Endothelial cell of umbilical vein (primary cell): ENCODE results near the gene SH3BGRL2. TPM values are rescaled to one million over a fixed set of nuclear protein-coding genes. Genes with fewer than 3 reads are reported as not detected.

Experiments
- BruUV-seq: library from RNA; stranded (reverse); fragments of 400-500 nt; replicated peaks from 2 replicates; lab custom pipeline; 2021; lab: Mats Ljungman, UMichigan
- CTCF ChIA-PET: fragments of 300-600, 350-600 bp; sonication (Branson Sonifier 250); formaldehyde crosslinking; loops from one replicate; lab custom pipeline; 2021; ENCODE audit warnings: antibody characterized with exemption, inconsistent platforms; lab: Charles Lee
- POLR2A ChIA-PET: fragments of 300-600, 350-600 bp; sonication (Branson Sonifier 250); formaldehyde crosslinking; loops from one replicate; lab custom pipeline; 2021; ENCODE audit warnings: antibody characterized with exemption, inconsistent platforms; lab: Charles Lee
- DNase-seq: peaks from one replicate; pipeline ENCODE4 v3.0.0-alpha.2; 2011; ENCODE audit warnings: low read depth, low spot score
- FAIRE-seq: peaks from 2 replicates; lab custom pipeline; 2011; peaks lifted over from hg19 to GRCh38; lab: Jason Lieb, UNC
- H2AFZ ChIP-seq: 2 replicates; pipeline ENCODE4 v1.6.0; 2012; ENCODE audit warnings: low read depth, low read length, control low read depth, inconsistent platforms
- H3K27ac ChIP-seq: 2 replicates; pipeline ENCODE4 v1.5.1; 2011; ENCODE audit warnings: low read depth, mild to moderate bottlenecking, control low read depth, low read length, moderate library complexity; ENCODE audit not compliant: insufficient read depth
- H3K27me3 ChIP-seq, 2 experiments: 2 replicates each; pipeline versions ENCODE4 v1.6.0 to v1.6.1; 2011; ENCODE audit warnings: low read length in 2 of 2, mixed read lengths in 1 of 2; ENCODE audit not compliant: control insufficient read depth in 2 of 2, insufficient read depth in 2 of 2
- H3K36me3 ChIP-seq, 2 experiments: 2 replicates in 1 of 2; 3 replicates in 1 of 2; pipeline ENCODE4 v1.5.1; 2011; ENCODE audit warnings: low read length in 2 of 2, mild to moderate bottlenecking in 1 of 2, moderate library complexity in 1 of 2; ENCODE audit not compliant: control insufficient read depth in 2 of 2, insufficient read depth in 2 of 2; ENCODE audit errors: extremely low read depth in 1 of 2
- H3K4me1 ChIP-seq: 3 replicates; pipeline ENCODE4 v1.5.1; 2011; ENCODE audit warnings: mild to moderate bottlenecking, low read length; ENCODE audit not compliant: control insufficient read depth, insufficient read depth; ENCODE audit errors: extremely low read depth
- H3K4me2 ChIP-seq: 2 replicates; pipeline ENCODE4 v1.6.1; 2011; ENCODE audit warnings: low read length, control low read depth, mixed read lengths; ENCODE audit not compliant: insufficient read depth
- H3K4me3 ChIP-seq, 3 experiments: fragments of 200-600 bp in 1 of 3; sonication (generic), shearing (Covaris generic) in 1 of 3; replicated peaks in 1 of 3; 2 replicates each; pipeline ENCODE4 v1.5.1; 2011 to 2016; ENCODE audit warnings: control low read depth in 3 of 3, low read length in 3 of 3, mild to moderate bottlenecking in 2 of 3, inconsistent platforms in 1 of 3, low read depth in 1 of 3, moderate library complexity in 1 of 3; ENCODE audit not compliant: insufficient read depth in 1 of 3
- H3K79me2 ChIP-seq: 2 replicates; pipeline ENCODE4 v1.6.0; 2012; ENCODE audit warnings: low read length, inconsistent platforms; ENCODE audit not compliant: control insufficient read depth, insufficient read depth
- H3K9ac ChIP-seq: replicated peaks from 2 replicates; pipeline ENCODE3; 2011; ENCODE audit warnings: low read length, control low read depth; ENCODE audit not compliant: insufficient read depth; ENCODE audit errors: extremely low read depth
- H3K9me1 ChIP-seq: replicated peaks from 3 replicates; pipeline ENCODE4 v1.6.0; 2011; ENCODE audit warnings: mild to moderate bottlenecking, low read length; ENCODE audit not compliant: control insufficient read depth, insufficient read depth; ENCODE audit errors: extremely low read depth
- H3K9me3 ChIP-seq: replicated peaks from 2 replicates; pipeline ENCODE4 v1.5.1; 2012; ENCODE audit warnings: low read length, inconsistent platforms; ENCODE audit not compliant: control insufficient read depth, insufficient read depth
- H4K20me1 ChIP-seq: replicated peaks from 2 replicates; pipeline ENCODE3; 2011; ENCODE audit warnings: mild to moderate bottlenecking, low read length; ENCODE audit not compliant: control insufficient read depth, insufficient read depth; ENCODE audit errors: extremely low read depth
- EZH2 ChIP-seq: IDR thresholded peaks from 2 replicates; pipeline ENCODE4 v1.6.1; 2012; ENCODE audit warnings: borderline replicate concordance, low read depth, mild to moderate bottlenecking, moderate library complexity, low read length, inconsistent platforms; ENCODE audit not compliant: severe bottlenecking
- FOS ChIP-seq: IDR thresholded peaks from 2 replicates; pipeline ENCODE4 v1.6.1; 2011; ENCODE audit warnings: mild to moderate bottlenecking, low read length, moderate library complexity, borderline replicate concordance; ENCODE audit not compliant: insufficient read depth
- GATA2 ChIP-seq: IDR thresholded peaks from 2 replicates; pipeline ENCODE4 v1.7.0; 2011; ENCODE audit warnings: low read depth, mild to moderate bottlenecking, moderate library complexity, mixed read lengths, low read length; ENCODE audit not compliant: insufficient read length, insufficient read depth
- JUN ChIP-seq: IDR thresholded peaks from 2 replicates; pipeline ENCODE4 v1.6.1; 2011; ENCODE audit warnings: borderline replicate concordance, low read depth; ENCODE audit not compliant: insufficient read length, insufficient read depth
- MYC ChIP-seq: IDR thresholded peaks from one replicate; pipeline ENCODE4 v1.6.1; 2011; ENCODE audit warnings: mild to moderate bottlenecking, low read depth, low read length
- POLR2A ChIP-seq: IDR thresholded peaks from 2 replicates; pipeline ENCODE4 v1.6.1; 2012; ENCODE audit warnings: low read depth, mild to moderate bottlenecking, control low read depth, low read length
- POLR2AphosphoS5 ChIP-seq: IDR thresholded peaks from 2 replicates; pipeline ENCODE4 v1.6.1; 2012; ENCODE audit warnings: low read depth, mild to moderate bottlenecking, control low read depth, low read length, moderate library complexity; ENCODE audit not compliant: insufficient read depth
- dilution Hi-C: fragments of 300-500 bp; cut with MboI; formaldehyde crosslinking; loops from one replicate; pipeline ENCODE4 v1.15.0; 2019; ENCODE audit warnings: low sequenced_read_pairs; ENCODE audit not compliant: extremely low pct_ligation_motif_present
- intact Hi-C: fragments of 100-400 bp; cut with micrococcal nuclease; formaldehyde crosslinking; loops from one replicate; pipeline ENCODE4 v1.10.0; 2022
- polyA plus RNA-seq, 4 experiments: library from polyadenylated mRNA; depleted of rRNA in 3 of 4; stranded (reverse) in 3 of 4; unstranded in 1 of 4; fragments of >200 nt; gene quantifications; 2 replicates each; pipeline versions ENCODE4 v1.2.1 to v1.2.3, GENCODE V29; 2011 to 2012; ENCODE audit warnings: missing spikeins in 1 of 4
- total RNA-seq: library from RNA; stranded (reverse); gene quantifications from 2 replicates; pipeline ENCODE4 v1.2.3, GENCODE V29; 2021
- TF ChIP-seq, protein P1 (sequence below): IDR thresholded peaks from 2 replicates; pipeline ENCODE4 v1.6.1; 2011; ENCODE audit not compliant: insufficient read depth, insufficient read length
- TF ChIP-seq, protein P2 (sequence below), 2 donors: IDR thresholded peaks; 1 replicate in 1 of 2; 2 replicates in 1 of 2; pipeline ENCODE4 v1.5.1; 2011; ENCODE audit warnings: low read length in 2 of 2, mild to moderate bottlenecking in 2 of 2, moderate library complexity in 2 of 2, control low read depth in 1 of 2, inconsistent platforms in 1 of 2, low read depth in 1 of 2; ENCODE audit not compliant: insufficient read depth in 1 of 2; ENCODE audit errors: extremely low read depth in 1 of 2

SH3BGRL2 gene
- total and polyA plus RNA-seq, 2 donors (not counting 3 experiments of a cell fraction or from before 2014, with no cell fraction given): 3.2 to 10.7 TPM

DNA sequence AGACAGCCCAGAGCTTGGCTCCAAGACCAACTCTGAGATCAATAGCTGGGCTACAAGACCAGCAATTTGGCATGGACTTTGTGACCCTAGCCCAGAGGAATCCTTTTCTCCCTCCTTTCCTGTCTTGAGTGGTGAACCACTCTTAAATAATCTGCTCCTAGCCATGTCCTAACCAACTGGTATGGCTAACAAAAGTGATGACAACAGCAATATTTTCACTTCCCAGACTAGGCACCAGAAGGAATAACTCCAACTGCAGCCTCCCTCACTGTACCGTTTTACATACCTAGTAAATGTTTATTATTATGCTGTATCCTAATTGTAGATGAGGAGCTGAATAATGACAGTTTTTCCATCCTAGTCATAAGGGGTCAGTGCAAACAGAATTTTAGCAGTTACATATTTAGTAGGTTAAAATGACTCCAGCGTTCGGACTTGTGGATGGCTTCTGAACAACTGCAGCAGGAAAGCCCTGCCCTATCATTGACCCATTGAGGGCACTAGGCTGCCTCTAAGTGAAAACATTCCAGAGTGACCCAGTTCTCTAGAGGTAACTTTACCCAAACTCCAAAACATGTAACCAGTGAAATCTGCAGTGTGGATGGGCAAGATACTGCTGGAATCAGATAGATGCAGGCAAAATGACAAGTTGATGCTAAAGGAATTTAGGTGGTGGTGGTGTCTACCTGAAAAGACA lies 77.1 kb downstream of the SH3BGRL2 start:
- ChIA-PET CTCF (interaction anchor here (1.5 kb wide), 1 partner anchor 138 kb away, joined by 6 read pairs; no protein-coding TSS in a partner anchor), POLR2A (no interaction called here)
- H3K9me1 ChIP-seq: no peaks in the 10 kb centered on the region
- DNase-seq (no peak), FAIRE-seq (no peak)
- H3K4me3 ChIP-seq: no peak overlapping the region
- no peaks in the 10 kb centered on the region for H3K36me3 ChIP-seq
- H3K4me2 ChIP-seq: no peak overlapping the region
- no peaks in the 10 kb centered on the region for H4K20me1 ChIP-seq
- no peak overlapping the region for H3K9ac ChIP-seq
- TF ChIP-seq, protein P1, sequence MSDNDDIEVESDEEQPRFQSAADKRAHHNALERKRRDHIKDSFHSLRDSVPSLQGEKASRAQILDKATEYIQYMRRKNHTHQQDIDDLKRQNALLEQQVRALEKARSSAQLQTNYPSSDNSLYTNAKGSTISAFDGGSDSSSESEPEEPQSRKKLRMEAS: no peak
- TF ChIP-seq FOS (no peak), MYC (no peak), POLR2A (no peak), EZH2 (no peak), GATA2 (no peak), JUN (no peak), POLR2AphosphoS5 (no peak)
- TF ChIP-seq, protein P2, sequence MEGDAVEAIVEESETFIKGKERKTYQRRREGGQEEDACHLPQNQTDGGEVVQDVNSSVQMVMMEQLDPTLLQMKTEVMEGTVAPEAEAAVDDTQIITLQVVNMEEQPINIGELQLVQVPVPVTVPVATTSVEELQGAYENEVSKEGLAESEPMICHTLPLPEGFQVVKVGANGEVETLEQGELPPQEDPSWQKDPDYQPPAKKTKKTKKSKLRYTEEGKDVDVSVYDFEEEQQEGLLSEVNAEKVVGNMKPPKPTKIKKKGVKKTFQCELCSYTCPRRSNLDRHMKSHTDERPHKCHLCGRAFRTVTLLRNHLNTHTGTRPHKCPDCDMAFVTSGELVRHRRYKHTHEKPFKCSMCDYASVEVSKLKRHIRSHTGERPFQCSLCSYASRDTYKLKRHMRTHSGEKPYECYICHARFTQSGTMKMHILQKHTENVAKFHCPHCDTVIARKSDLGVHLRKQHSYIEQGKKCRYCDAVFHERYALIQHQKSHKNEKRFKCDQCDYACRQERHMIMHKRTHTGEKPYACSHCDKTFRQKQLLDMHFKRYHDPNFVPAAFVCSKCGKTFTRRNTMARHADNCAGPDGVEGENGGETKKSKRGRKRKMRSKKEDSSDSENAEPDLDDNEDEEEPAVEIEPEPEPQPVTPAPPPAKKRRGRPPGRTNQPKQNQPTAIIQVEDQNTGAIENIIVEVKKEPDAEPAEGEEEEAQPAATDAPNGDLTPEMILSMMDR (IDR thresholded peaks at IDR 0.05; ENCODE audit: extremely low read depth in 1 of 2, insufficient read depth in 1 of 2, low read depth in 1 of 2, low read length in 2 of 2): no peak
- BruUV-seq: no TSS peak
- H3K27ac ChIP-seq: no peak overlapping the region
- H3K9me3 ChIP-seq: no peaks in the 10 kb centered on the region
- intact Hi-C loops (no loop called here), dilution Hi-C loops (no loop called here)
- no peaks in the 10 kb centered on the region for H3K27me3 ChIP-seq
- H2AFZ ChIP-seq: no peak overlapping the region
- H3K4me1 ChIP-seq: peaks cover 10% of the 10 kb centered on the region
- no peaks in the 10 kb centered on the region for H3K79me2 ChIP-seq
